Mucosa of stomach (tissue), 1 donor: ENCODE data around the gene ZNF318.
"Not testable (repeated sequence)": the region's sequence is repeated elsewhere in the genome, so short reads cannot be mapped to it uniquely, and the experiment has no call there.

Experiments used
- H3K27me3 ChIP-seq: one replicate; pipeline ENCODE4 v1.7.0; 2013; ENCODE audit warnings: mild to moderate bottlenecking, low read length; ENCODE audit not compliant: control insufficient read depth, insufficient read depth
- H3K36me3 ChIP-seq: one replicate; pipeline ENCODE4 v1.7.0; 2013; ENCODE audit warnings: low read length; ENCODE audit not compliant: control insufficient read depth, insufficient read depth
- H3K4me1 ChIP-seq: one replicate; pipeline ENCODE4 v1.7.0; 2013; ENCODE audit warnings: mild to moderate bottlenecking, low read length; ENCODE audit not compliant: control insufficient read depth, insufficient read depth
- H3K4me3 ChIP-seq: one replicate; pipeline ENCODE4 v1.7.0; 2013; ENCODE audit warnings: low read length
- H3K9ac ChIP-seq: one replicate; pipeline ENCODE4 v1.7.0; 2013; ENCODE audit warnings: mild to moderate bottlenecking, low read length, moderate library complexity
- H3K9me3 ChIP-seq: one replicate; pipeline ENCODE4 v1.7.0; 2013; ENCODE audit warnings: mild to moderate bottlenecking, low read length, moderate library complexity; ENCODE audit not compliant: control insufficient read depth
- donor health status: Pancreatic carcinoma.

Gene ZNF318

GRCh38 chr6:43369174-43370002 is at the start of gene ZNF318:
Gene ZNF318 (minus strand): TSS chr6:43369647. CDS start chr6:43369365, 282 bp downstream.
- H3K27me3 ChIP-seq: no peaks in the 10 kb centered on the region
- H3K9me3 ChIP-seq: no peaks in the 10 kb centered on the region
- peak within 1 kb of the TSS; percentile 77 for H3K4me3 ChIP-seq
- H3K4me1 ChIP-seq: peaks cover 11% of the 10 kb centered on the region
- peak within 1 kb of the TSS; percentile 62 for H3K9ac ChIP-seq
- no peaks in the 10 kb centered on the region for H3K36me3 ChIP-seq

- Histone ChIP-seq H3K27me3 (no peaks in the 10 kb centered on the region), H3K9ac (no peak overlapping the region), H3K36me3 (no peaks in the 10 kb centered on the region), H3K4me1 (no peaks in the 10 kb centered on the region), H3K4me3 (no peak overlapping the region), H3K9me3 (no peaks in the 10 kb centered on the region)
Observed at GRCh38 chr6:43416935-43417334, 47.5 kb upstream of the ZNF318 start.

- not testable (repeated sequence) for H3K4me3 ChIP-seq, H3K9me3 ChIP-seq, H3K9ac ChIP-seq, H3K27me3 ChIP-seq, H3K36me3 ChIP-seq, H3K4me1 ChIP-seq
Observed at GRCh38 chr6:43415275-43415674, 45.8 kb upstream of the ZNF318 start.

GRCh38 chr6:43413002-43413401 is 43.6 kb upstream of the ZNF318 start:
- H3K4me3 ChIP-seq: no peak overlapping the region

GRCh38 chr6:43412541-43412940 is 43.1 kb upstream of the ZNF318 start:
- Histone ChIP-seq H3K9me3 (no peaks in the 10 kb centered on the region), H3K4me1 (no peaks in the 10 kb centered on the region)

More at GRCh38 chr6:43413002-43413401, 43.6 kb upstream of the ZNF318 start:
- Histone ChIP-seq H3K27me3 (peaks cover 3% of the 10 kb centered on the region), H3K36me3 (no peaks in the 10 kb centered on the region), H3K9me3 (no peaks in the 10 kb centered on the region), H3K4me1 (no peaks in the 10 kb centered on the region), H3K9ac (no peak overlapping the region)

GRCh38 chr6:43410776-43411175 is 41.3 kb upstream of the ZNF318 start:
- not testable (repeated sequence) for H3K9me3 ChIP-seq, H3K9ac ChIP-seq, H3K4me3 ChIP-seq, H3K27me3 ChIP-seq, H3K4me1 ChIP-seq, H3K36me3 ChIP-seq

More at GRCh38 chr6:43412541-43412940, 43.1 kb upstream of the ZNF318 start:
- no peaks in the 10 kb centered on the region for H3K36me3 ChIP-seq
- H3K9ac ChIP-seq: no peak overlapping the region
- H3K4me3 ChIP-seq: no peak overlapping the region
- peaks cover 3% of the 10 kb centered on the region for H3K27me3 ChIP-seq

- H3K4me3 ChIP-seq: no peak overlapping the region
- H3K4me1 ChIP-seq: no peaks in the 10 kb centered on the region
- no peaks in the 10 kb centered on the region for H3K36me3 ChIP-seq
- H3K9ac ChIP-seq: no peak overlapping the region
- no peaks in the 10 kb centered on the region for H3K9me3 ChIP-seq
- H3K27me3 ChIP-seq: peaks cover 3% of the 10 kb centered on the region
Observed at GRCh38 chr6:43408259-43408658, 38.8 kb upstream of the ZNF318 start.

GRCh38 chr6:43407296-43407695 is 37.8 kb upstream of the ZNF318 start:
- H3K36me3 ChIP-seq: no peaks in the 10 kb centered on the region
- no peak overlapping the region for H3K4me3 ChIP-seq
- H3K9me3 ChIP-seq: no peaks in the 10 kb centered on the region
- H3K4me1 ChIP-seq: no peaks in the 10 kb centered on the region
- H3K9ac ChIP-seq: no peak overlapping the region
- peaks cover 3% of the 10 kb centered on the region for H3K27me3 ChIP-seq

GRCh38 chr6:43405354-43405753 is 35.9 kb upstream of the ZNF318 start:
- H3K4me3 ChIP-seq: no peak overlapping the region
- no peaks in the 10 kb centered on the region for H3K36me3 ChIP-seq
- no peaks in the 10 kb centered on the region for H3K9me3 ChIP-seq
- no peaks in the 10 kb centered on the region for H3K4me1 ChIP-seq
- H3K9ac ChIP-seq: no peak overlapping the region
- H3K27me3 ChIP-seq: peaks cover 3% of the 10 kb centered on the region

GRCh38 chr6:43402820-43403219 is 33.4 kb upstream of the ZNF318 start:
- H3K4me1 ChIP-seq: no peaks in the 10 kb centered on the region
- H3K27me3 ChIP-seq: no peaks in the 10 kb centered on the region
- H3K36me3 ChIP-seq: no peaks in the 10 kb centered on the region
- H3K9me3 ChIP-seq: no peaks in the 10 kb centered on the region
- no peak overlapping the region for H3K9ac ChIP-seq
- H3K4me3 ChIP-seq: no peak overlapping the region

GRCh38 chr6:43401730-43402129 is 32.3 kb upstream of the ZNF318 start:
- no peak overlapping the region for H3K9ac ChIP-seq
- H3K36me3 ChIP-seq: no peaks in the 10 kb centered on the region
- no peaks in the 10 kb centered on the region for H3K27me3 ChIP-seq
- no peak overlapping the region for H3K4me3 ChIP-seq
- no peaks in the 10 kb centered on the region for H3K9me3 ChIP-seq
- H3K4me1 ChIP-seq: no peaks in the 10 kb centered on the region

GRCh38 chr6:43399932-43400487 is 30.6 kb upstream of the ZNF318 start:
- Histone ChIP-seq H3K4me3 (no peak overlapping the region), H3K9me3 (no peaks in the 10 kb centered on the region), H3K36me3 (no peaks in the 10 kb centered on the region), H3K9ac (no peak overlapping the region), H3K27me3 (no peaks in the 10 kb centered on the region), H3K4me1 (no peaks in the 10 kb centered on the region)
